HepG2 (cell line): Measurements from ENCODE around the gene MBD5. TPM values are rescaled to one million over a fixed set of nuclear protein-coding genes. Genes with fewer than 3 reads are reported as not detected.
A peak's percentile ranks its signal among the peaks of the same experiment; 100 is the strongest.

ENCODE experiments used
- AHR ChIP-seq: IDR thresholded peaks from 2 replicates; pipeline ENCODE4 v1.6.1; 2018; ENCODE audit warnings: missing genetic modification reagents, missing compliant biosample characterization
- AKAP8 ChIP-seq: sonication (generic); formaldehyde crosslinking; IDR thresholded peaks from 2 replicates; pipeline ENCODE4 v1.5.1; 2020; ENCODE audit warnings: mild to moderate bottlenecking, missing genetic modification reagents
- BRCA1 ChIP-seq: sonication (generic); formaldehyde crosslinking; IDR thresholded peaks from 2 replicates; pipeline ENCODE4 v1.4.0; 2020; ENCODE audit warnings: missing genetic modification reagents
- HNRNPUL1 ChIP-seq: fragments of 200-400 bp; formaldehyde crosslinking; IDR thresholded peaks from 2 replicates; pipeline ENCODE4 v1.6.1; 2017; ENCODE audit warnings: low read depth, mild to moderate bottlenecking, low read length, moderate library complexity
- KDM1A ChIP-seq: IDR thresholded peaks from 2 replicates; pipeline ENCODE4 v1.6.1; 2016; ENCODE audit warnings: missing compliant biosample characterization
- KMT2B ChIP-seq: IDR thresholded peaks from 2 replicates; pipeline ENCODE4 v1.6.1; 2016; ENCODE audit warnings: missing genetic modification reagents, missing compliant biosample characterization
- MED1 ChIP-seq: sonication (generic); formaldehyde crosslinking; IDR thresholded peaks from 2 replicates; pipeline ENCODE4 v1.4.0; 2020; ENCODE audit warnings: missing genetic modification reagents
- MED13 ChIP-seq: sonication (generic); formaldehyde crosslinking; IDR thresholded peaks from 2 replicates; pipeline ENCODE4 v1.5.0; 2020; ENCODE audit warnings: missing genetic modification reagents
- NFRKB ChIP-seq: fragments of 450-650 bp; IDR thresholded peaks from 2 replicates; pipeline ENCODE4 v1.6.1; 2017
- PITX1 ChIP-seq: sonication (generic); formaldehyde crosslinking; IDR thresholded peaks from 2 replicates; pipeline ENCODE4 v1.5.1; 2020; ENCODE audit warnings: mild to moderate bottlenecking, missing genetic modification reagents
- RAD51 ChIP-seq: fragments of 450-650 bp; IDR thresholded peaks from 2 replicates; pipeline ENCODE4 v1.6.1; 2016; ENCODE audit warnings: borderline replicate concordance
- YEATS4 ChIP-seq: sonication (generic); formaldehyde crosslinking; IDR thresholded peaks from 2 replicates; pipeline ENCODE4 v1.4.0; 2020; ENCODE audit warnings: missing genetic modification reagents, borderline replicate concordance
- ZFY ChIP-seq: sonication (generic); formaldehyde crosslinking; IDR thresholded peaks from 2 replicates; pipeline ENCODE4 v1.4.0; 2020; ENCODE audit warnings: missing genetic modification reagents
- ZKSCAN8 ChIP-seq: IDR thresholded peaks from 2 replicates; pipeline ENCODE4 v1.6.1; 2016; ENCODE audit warnings: borderline replicate concordance, missing genetic modification reagents, missing compliant biosample characterization
- ZNF441 ChIP-seq: sonication (generic); formaldehyde crosslinking; IDR thresholded peaks from 2 replicates; pipeline ENCODE4 v1.7.0; 2021; ENCODE audit warnings: missing genetic modification reagents, borderline replicate concordance
- polyA plus RNA-seq, 8 experiments: library from polyadenylated mRNA; depleted of rRNA in 3 of 8; stranded (reverse) in 7 of 8; unstranded in 1 of 8; fragments of >200 nt; fragmentation: Illumina TruSeq in 4 of 8; extraction: Trizol in 4 of 8; gene quantifications; 2 replicates each; pipeline versions ENCODE4 v1.2.1 to v1.2.3, GENCODE V29; 2011 to 2016; ENCODE audit warnings: low read depth in 4 of 8, missing spikeins in 1 of 8, mixed read lengths in 1 of 8; ENCODE audit not compliant: insufficient read depth in 1 of 8
- total RNA-seq, 5 experiments: library from RNA; depleted of rRNA; stranded (reverse); fragments of >200 nt; fragmentation: Illumina TruSeq; extraction: Trizol; gene quantifications; 2 replicates each; pipeline ENCODE4 v1.2.3, GENCODE V29; 2016; ENCODE audit warnings: low read depth in 1 of 5
- TF ChIP-seq, protein P1 (sequence below): sonication (generic); formaldehyde crosslinking; IDR thresholded peaks from 2 replicates; pipeline ENCODE4 v1.4.0; 2020; ENCODE audit warnings: missing genetic modification reagents
- TF ChIP-seq, protein P2 (sequence below): sonication (generic); formaldehyde crosslinking; IDR thresholded peaks from 2 replicates; pipeline ENCODE4 v1.4.0; 2020; ENCODE audit warnings: missing genetic modification reagents, mild to moderate bottlenecking, borderline replicate concordance
- TF ChIP-seq, protein P3 (sequence below): sonication (generic); formaldehyde crosslinking; IDR thresholded peaks from 2 replicates; pipeline ENCODE4 v1.4.0; 2020; ENCODE audit warnings: mild to moderate bottlenecking, missing genetic modification reagents
- TF ChIP-seq, protein P4 (sequence below): IDR thresholded peaks from 2 replicates; pipeline ENCODE4 v1.6.1; 2016

The MBD5 gene
- total and polyA plus RNA-seq, 2 of the 13 experiments (the other 11 are each of a cell fraction or from before 2014, with no cell fraction given), result 13.5 to 26.4 TPM

DNA sequence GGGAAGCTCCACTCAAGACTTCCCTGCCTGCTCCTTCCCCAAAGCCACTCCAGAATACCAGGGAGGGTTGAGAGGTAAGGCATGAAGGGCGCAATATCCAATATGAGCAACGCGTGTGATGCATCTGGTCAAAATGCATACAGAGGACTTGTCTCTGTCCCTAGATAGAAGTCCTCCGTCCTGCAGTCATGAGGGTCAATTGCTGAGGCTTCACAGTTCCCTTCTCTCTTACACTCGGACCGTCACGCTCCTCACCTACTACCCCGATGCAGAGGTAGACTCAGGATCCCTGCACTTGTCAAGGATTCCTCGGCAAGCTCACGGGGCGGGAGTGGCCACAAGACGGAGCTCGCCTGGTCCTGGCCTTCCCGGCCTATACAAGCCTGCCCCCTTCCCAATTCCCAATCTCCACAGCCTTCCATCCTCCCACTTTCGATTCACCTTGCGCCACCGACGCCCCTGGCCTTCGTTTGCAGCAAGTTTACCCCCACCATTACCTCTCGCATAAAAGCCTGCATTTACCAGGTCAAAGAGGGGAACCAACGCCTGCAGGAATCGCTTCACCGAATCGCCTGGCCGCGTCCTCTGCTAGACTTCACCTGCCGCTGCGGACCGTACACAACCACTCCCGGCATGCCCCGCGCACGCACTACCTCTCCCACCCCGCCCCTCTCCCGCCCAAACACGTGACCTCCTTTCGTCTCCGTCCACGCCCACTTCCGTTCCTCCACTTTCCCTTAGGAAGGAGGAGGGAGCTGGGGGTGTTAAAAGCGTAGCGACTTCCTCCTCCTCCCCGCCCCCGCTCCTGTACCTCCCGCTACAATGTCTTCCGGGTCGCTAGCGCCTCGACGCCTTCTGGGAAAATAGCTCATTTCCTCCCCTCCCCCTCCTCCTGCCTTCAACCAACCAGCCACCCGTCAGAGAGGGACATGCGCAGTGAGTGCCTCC is 506 bp upstream of the MBD5 start, which contains the start of gene ORC4 (continued):
- TF ChIP-seq, protein P1, sequence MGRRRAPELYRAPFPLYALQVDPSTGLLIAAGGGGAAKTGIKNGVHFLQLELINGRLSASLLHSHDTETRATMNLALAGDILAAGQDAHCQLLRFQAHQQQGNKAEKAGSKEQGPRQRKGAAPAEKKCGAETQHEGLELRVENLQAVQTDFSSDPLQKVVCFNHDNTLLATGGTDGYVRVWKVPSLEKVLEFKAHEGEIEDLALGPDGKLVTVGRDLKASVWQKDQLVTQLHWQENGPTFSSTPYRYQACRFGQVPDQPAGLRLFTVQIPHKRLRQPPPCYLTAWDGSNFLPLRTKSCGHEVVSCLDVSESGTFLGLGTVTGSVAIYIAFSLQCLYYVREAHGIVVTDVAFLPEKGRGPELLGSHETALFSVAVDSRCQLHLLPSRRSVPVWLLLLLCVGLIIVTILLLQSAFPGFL, result no peak
- peak; percentile 96 for TF ChIP-seq KMT2B
- TF ChIP-seq, protein P2, sequence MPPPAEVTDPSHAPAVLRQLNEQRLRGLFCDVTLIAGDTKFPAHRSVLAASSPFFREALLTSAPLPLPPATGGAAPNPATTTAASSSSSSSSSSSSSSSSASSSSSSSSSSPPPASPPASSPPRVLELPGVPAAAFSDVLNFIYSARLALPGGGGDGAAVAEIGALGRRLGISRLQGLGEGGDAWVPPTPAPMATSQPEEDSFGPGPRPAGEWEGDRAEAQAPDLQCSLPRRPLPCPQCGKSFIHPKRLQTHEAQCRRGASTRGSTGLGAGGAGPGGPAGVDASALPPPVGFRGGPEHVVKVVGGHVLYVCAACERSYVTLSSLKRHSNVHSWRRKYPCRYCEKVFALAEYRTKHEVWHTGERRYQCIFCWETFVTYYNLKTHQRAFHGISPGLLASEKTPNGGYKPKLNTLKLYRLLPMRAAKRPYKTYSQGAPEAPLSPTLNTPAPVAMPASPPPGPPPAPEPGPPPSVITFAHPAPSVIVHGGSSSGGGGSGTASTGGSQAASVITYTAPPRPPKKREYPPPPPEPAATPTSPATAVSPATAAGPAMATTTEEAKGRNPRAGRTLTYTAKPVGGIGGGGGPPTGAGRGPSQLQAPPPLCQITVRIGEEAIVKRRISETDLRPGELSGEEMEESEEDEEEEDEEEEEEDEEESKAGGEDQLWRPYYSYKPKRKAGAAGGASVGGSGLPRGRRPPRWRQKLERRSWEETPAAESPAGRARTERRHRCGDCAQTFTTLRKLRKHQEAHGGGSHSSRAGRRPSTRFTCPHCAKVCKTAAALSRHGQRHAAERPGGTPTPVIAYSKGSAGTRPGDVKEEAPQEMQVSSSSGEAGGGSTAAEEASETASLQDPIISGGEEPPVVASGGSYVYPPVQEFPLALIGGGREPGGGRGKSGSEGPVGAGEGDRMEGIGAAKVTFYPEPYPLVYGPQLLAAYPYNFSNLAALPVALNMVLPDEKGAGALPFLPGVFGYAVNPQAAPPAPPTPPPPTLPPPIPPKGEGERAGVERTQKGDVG (CRISPR knock-in tag), result no peak
- TF ChIP-seq YEATS4, result peak; percentile 96
- no peak for TF ChIP-seq HNRNPUL1
- TF ChIP-seq MED13, result peak; percentile 89
- TF ChIP-seq MED1, result peak; percentile 84
- TF ChIP-seq, protein P3, sequence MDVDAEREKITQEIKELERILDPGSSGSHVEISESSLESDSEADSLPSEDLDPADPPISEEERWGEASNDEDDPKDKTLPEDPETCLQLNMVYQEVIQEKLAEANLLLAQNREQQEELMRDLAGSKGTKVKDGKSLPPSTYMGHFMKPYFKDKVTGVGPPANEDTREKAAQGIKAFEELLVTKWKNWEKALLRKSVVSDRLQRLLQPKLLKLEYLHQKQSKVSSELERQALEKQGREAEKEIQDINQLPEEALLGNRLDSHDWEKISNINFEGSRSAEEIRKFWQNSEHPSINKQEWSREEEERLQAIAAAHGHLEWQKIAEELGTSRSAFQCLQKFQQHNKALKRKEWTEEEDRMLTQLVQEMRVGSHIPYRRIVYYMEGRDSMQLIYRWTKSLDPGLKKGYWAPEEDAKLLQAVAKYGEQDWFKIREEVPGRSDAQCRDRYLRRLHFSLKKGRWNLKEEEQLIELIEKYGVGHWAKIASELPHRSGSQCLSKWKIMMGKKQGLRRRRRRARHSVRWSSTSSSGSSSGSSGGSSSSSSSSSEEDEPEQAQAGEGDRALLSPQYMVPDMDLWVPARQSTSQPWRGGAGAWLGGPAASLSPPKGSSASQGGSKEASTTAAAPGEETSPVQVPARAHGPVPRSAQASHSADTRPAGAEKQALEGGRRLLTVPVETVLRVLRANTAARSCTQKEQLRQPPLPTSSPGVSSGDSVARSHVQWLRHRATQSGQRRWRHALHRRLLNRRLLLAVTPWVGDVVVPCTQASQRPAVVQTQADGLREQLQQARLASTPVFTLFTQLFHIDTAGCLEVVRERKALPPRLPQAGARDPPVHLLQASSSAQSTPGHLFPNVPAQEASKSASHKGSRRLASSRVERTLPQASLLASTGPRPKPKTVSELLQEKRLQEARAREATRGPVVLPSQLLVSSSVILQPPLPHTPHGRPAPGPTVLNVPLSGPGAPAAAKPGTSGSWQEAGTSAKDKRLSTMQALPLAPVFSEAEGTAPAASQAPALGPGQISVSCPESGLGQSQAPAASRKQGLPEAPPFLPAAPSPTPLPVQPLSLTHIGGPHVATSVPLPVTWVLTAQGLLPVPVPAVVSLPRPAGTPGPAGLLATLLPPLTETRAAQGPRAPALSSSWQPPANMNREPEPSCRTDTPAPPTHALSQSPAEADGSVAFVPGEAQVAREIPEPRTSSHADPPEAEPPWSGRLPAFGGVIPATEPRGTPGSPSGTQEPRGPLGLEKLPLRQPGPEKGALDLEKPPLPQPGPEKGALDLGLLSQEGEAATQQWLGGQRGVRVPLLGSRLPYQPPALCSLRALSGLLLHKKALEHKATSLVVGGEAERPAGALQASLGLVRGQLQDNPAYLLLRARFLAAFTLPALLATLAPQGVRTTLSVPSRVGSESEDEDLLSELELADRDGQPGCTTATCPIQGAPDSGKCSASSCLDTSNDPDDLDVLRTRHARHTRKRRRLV (CRISPR knock-in tag), result peak; percentile 90
- 0 out of 2 replicates have a peak, but pooled peaks have one; percentile 36 for TF ChIP-seq ZKSCAN8 (CRISPR knock-in tag)
- 0 out of 2 replicates have a peak, but pooled peaks have one; percentile 59 for TF ChIP-seq PITX1 (CRISPR knock-in tag)
- TF ChIP-seq, protein P4, sequence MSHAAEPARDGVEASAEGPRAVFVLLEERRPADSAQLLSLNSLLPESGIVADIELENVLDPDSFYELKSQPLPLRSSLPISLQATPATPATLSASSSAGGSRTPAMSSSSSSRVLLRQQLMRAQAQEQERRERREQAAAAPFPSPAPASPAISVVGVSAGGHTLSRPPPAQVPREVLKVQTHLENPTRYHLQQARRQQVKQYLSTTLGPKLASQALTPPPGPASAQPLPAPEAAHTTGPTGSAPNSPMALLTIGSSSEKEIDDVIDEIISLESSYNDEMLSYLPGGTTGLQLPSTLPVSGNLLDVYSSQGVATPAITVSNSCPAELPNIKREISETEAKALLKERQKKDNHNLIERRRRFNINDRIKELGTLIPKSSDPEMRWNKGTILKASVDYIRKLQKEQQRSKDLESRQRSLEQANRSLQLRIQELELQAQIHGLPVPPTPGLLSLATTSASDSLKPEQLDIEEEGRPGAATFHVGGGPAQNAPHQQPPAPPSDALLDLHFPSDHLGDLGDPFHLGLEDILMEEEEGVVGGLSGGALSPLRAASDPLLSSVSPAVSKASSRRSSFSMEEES (CRISPR knock-in tag), result peak; percentile 71
- no peak for TF ChIP-seq NFRKB
- peak; percentile 95 for TF ChIP-seq ZNF441 (CRISPR knock-in tag)
- TF ChIP-seq ZFY (CRISPR knock-in tag), result peak; percentile 100
- peak; percentile 97 for TF ChIP-seq RAD51
- no peak for TF ChIP-seq KDM1A (CRISPR knock-in tag)
- peak; percentile 76; the same call in 1 of the 2 replicates for TF ChIP-seq BRCA1
- TF ChIP-seq AHR (CRISPR knock-in tag), result peak; percentile 89
- TF ChIP-seq AKAP8 (CRISPR knock-in tag), result 0 out of 2 replicates have a peak, but pooled peaks have one; percentile 58
